ENCODE measurements around the gene DAP.

DAP gene, protein sequence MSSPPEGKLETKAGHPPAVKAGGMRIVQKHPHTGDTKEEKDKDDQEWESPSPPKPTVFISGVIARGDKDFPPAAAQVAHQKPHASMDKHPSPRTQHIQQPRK

DNA sequence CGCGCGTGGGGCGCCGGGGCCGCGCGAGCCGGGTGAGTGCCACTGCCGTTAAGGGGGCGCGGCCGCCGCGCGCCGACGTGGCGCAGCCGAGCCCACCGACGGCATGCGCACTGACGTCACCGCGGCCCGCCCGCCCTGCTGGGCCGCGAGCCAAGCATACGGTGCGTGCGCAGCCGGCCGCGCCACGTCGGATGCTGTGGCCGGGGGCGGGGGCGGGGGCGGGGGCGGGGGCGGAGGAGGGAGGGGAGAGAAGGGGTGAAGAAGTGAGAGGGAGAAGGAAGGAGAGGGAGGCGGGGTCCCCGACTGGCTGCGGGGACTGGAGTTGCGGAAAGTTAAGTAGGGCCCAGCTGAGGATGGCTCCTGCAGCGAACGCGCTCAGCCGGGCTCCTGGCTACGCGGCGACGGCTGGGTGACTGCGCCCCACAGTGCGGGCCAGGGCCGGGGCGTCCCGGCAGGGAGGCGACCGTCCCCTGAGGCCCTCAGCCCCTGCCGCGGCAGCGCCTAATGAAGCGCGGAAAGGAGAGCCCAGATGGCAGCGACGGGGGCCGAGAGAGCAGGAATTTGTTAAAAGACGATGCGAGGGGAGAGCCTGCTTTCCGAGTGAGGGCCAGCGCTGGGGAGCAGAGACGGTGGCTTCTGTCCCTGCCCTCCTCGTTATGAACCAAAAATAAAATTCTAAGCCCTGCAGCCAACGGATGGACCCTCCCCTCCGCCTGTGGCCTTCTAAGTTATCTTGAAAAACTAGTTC lies at the start of gene DAP:
Gene DAP, minus strand, starts transcription at position 50 of the 748 bp plus-strand sequence. CDS start 166 bp downstream, outside the sequence.
- peak within 1 kb of the TSS; percentile 74 to 94 for H3K4me3 ChIP-seq (ENCODE audit: low read length in 2 of 2)
- peak within 1 kb of the TSS; percentile 86 to 90 for H3K9ac ChIP-seq (ENCODE audit: low read depth in 1 of 2, low read length in 2 of 2)
- peak within 1 kb of the TSS; percentile 92 to 94 for H3K27ac ChIP-seq (ENCODE audit: low read depth in 2 of 2, low read length in 2 of 2)
- H3K9me3 ChIP-seq (ENCODE audit: control insufficient read depth in 2 of 2, low read length in 2 of 2): no peaks in the 10 kb centered on the region
- no peaks in the 10 kb centered on the region for H3K27me3 ChIP-seq (ENCODE audit: control insufficient read depth in 2 of 2, insufficient read depth in 2 of 2, low read length in 2 of 2)
- H3K4me1 ChIP-seq (ENCODE audit: control insufficient read depth in 2 of 2, insufficient read depth in 2 of 2, low read length in 2 of 2): peaks cover 19 to 23% of the 10 kb centered on the region in 2 donors
- peaks cover 0 to 3% of the 10 kb centered on the region in 2 donors for H3K36me3 ChIP-seq (ENCODE audit: control insufficient read depth in 2 of 2, insufficient read depth in 2 of 2, low read length in 2 of 2)

DNA sequence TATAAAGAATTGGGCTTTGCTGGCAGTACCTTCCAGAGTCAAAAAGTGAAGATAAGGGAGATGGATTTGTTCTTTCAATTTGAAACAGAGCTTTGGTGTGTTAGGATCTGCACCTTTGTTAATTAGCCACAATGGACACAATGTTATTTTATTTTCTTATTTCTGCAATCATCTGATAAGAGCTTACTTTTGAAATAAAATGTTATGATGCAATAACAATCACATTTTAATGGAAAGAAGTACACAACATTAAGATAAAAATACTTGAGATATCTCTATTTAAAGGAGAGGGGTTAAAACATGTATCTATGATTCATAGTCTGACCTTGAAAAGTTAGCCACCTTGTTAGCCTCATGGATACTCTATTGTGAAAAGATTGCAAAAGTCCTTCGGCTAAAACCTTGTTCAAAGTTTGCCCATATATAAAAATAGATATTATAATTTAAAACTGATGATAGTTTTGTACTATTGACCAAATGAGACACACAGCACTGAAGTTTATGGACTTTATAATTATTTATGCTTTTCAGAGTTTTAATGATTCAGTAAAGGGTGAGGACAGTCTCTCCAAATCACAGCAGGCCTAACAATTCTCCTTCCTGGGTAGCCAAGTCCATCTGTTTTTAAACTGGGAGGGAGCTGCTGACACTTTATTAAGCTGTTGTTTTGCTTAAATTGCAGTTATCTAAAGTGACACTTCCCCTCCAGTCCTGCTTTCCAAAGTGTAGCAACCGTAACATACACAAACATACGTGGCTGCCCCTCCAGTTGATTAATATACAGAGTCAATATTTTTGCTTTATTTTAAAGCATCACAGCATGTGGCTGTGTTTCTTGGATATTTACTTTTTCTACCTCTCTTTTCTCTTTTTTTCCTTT lies 47.6 kb upstream of the DAP start:
- Histone ChIP-seq H3K4me1 (ENCODE audit: control insufficient read depth in 2 of 2, insufficient read depth in 2 of 2, low read length in 2 of 2) (no peaks in the 10 kb centered on the region), H3K9ac (ENCODE audit: low read depth in 1 of 2, low read length in 2 of 2) (no peak overlapping the region), H3K9me3 (ENCODE audit: control insufficient read depth in 2 of 2, low read length in 2 of 2) (no peaks in the 10 kb centered on the region), H3K36me3 (ENCODE audit: control insufficient read depth in 2 of 2, insufficient read depth in 2 of 2, low read length in 2 of 2) (no peaks in the 10 kb centered on the region), H3K4me3 (ENCODE audit: low read length in 2 of 2) (no peak overlapping the region), H3K27me3 (ENCODE audit: control insufficient read depth in 2 of 2, insufficient read depth in 2 of 2, low read length in 2 of 2) (peaks cover 0 to 2% of the 10 kb centered on the region in 2 donors), H3K27ac (ENCODE audit: low read depth in 2 of 2, low read length in 2 of 2) (no peak overlapping the region)

DNA sequence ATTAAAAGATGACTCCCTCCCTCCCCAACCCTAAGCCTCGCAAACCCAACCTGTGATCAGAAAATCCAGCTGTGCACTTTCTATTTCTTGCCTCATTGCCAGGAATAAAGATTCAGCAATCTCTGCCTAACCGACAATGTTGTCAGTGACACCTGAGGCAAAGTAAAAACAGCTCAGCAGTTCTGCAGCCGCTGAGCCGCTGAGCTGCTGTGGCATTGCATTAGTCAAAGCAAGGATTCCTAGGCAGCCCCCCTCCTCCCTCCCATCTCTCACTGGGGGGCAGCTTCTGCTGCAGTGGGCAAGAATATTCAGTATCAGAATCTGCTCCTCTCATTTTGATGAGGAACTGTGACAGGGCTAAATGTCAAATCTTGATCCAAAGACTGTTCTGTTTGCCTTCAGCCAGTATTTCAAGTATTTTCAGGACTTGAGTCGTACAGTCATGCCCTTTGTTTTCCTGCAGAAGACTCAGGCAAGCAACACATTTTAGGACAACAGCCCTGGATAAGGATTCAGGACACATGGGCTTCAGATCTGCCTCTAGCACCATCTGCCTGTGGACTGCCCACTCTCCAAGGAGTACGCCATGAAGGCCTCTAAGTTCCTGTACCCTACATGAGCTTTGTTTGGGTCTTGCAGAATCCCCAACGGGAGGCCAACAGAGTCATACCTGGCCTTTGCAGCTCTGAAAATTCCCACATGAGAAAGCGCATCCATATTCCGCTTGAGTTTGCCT lies 41.1 kb upstream of the DAP start:
- H3K27me3 ChIP-seq (ENCODE audit: control insufficient read depth in 2 of 2, insufficient read depth in 2 of 2, low read length in 2 of 2): no peaks in the 10 kb centered on the region

DNA sequence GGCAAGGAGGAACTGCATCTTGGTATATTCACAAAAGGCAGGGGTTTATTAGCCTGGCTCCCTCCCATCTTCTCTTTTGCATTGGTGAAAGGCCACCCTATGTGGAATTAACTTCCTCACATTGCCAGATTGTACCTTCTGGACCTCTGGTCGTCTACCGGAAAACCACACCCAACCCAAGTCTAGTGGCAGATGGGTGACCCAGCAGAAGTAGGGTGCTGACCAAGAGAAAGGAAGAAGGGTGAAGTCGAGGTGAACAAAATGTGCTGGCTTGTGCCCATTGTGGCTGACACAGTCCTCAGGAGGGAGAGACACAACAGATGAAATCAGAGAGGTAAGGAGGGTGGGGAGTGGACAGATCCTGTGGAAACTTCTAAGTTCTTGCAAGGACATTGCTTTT lies 39.8 kb upstream of the DAP start:
- H3K4me3 ChIP-seq (ENCODE audit: low read length in 2 of 2): no peak overlapping the region
- no peaks in the 10 kb centered on the region for H3K9me3 ChIP-seq (ENCODE audit: control insufficient read depth in 2 of 2, low read length in 2 of 2)
- no peaks in the 10 kb centered on the region for H3K27me3 ChIP-seq (ENCODE audit: control insufficient read depth in 2 of 2, insufficient read depth in 2 of 2, low read length in 2 of 2)
- no peaks in the 10 kb centered on the region for H3K36me3 ChIP-seq (ENCODE audit: control insufficient read depth in 2 of 2, insufficient read depth in 2 of 2, low read length in 2 of 2)
- no peaks in the 10 kb centered on the region for H3K4me1 ChIP-seq (ENCODE audit: control insufficient read depth in 2 of 2, insufficient read depth in 2 of 2, low read length in 2 of 2)
- H3K9ac ChIP-seq (ENCODE audit: low read depth in 1 of 2, low read length in 2 of 2): no peak overlapping the region
- H3K27ac ChIP-seq (ENCODE audit: low read depth in 2 of 2, low read length in 2 of 2): no peak overlapping the region

More for the DNA sequence above, 41.1 kb upstream of the DAP start:
- Histone ChIP-seq H3K36me3 (ENCODE audit: control insufficient read depth in 2 of 2, insufficient read depth in 2 of 2, low read length in 2 of 2) (no peaks in the 10 kb centered on the region), H3K4me1 (ENCODE audit: control insufficient read depth in 2 of 2, insufficient read depth in 2 of 2, low read length in 2 of 2) (no peaks in the 10 kb centered on the region), H3K27ac (ENCODE audit: low read depth in 2 of 2, low read length in 2 of 2) (no peak overlapping the region), H3K4me3 (ENCODE audit: low read length in 2 of 2) (no peak overlapping the region), H3K9me3 (ENCODE audit: control insufficient read depth in 2 of 2, low read length in 2 of 2) (no peaks in the 10 kb centered on the region), H3K9ac (ENCODE audit: low read depth in 1 of 2, low read length in 2 of 2) (no peak overlapping the region)

DNA sequence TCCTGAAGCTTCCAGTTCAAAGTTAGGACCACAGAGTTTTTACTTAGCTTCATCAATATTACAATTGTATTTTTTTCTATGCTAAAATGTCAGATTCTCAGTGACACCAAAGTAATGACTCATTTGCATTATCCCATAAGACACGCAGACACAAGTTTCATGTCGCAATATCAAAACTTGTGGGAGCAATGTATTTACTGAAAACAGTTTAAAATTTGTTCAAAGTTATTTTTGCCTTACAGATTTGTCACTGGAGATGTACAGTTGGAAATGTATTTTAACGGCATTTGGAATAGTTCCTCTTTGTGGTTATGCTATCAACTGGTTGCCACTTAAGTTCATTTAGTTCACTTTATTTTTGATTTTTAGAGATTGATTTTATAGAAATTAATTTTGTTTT lies 36.2 kb upstream of the DAP start:
- Histone ChIP-seq H3K27me3 (ENCODE audit: control insufficient read depth in 2 of 2, insufficient read depth in 2 of 2, low read length in 2 of 2) (no peaks in the 10 kb centered on the region), H3K9me3 (ENCODE audit: control insufficient read depth in 2 of 2, low read length in 2 of 2) (no peaks in the 10 kb centered on the region), H3K36me3 (ENCODE audit: control insufficient read depth in 2 of 2, insufficient read depth in 2 of 2, low read length in 2 of 2) (no peaks in the 10 kb centered on the region), H3K9ac (ENCODE audit: low read depth in 1 of 2, low read length in 2 of 2) (no peak overlapping the region), H3K4me3 (ENCODE audit: low read length in 2 of 2) (no peak overlapping the region), H3K4me1 (ENCODE audit: control insufficient read depth in 2 of 2, insufficient read depth in 2 of 2, low read length in 2 of 2) (no peaks in the 10 kb centered on the region), H3K27ac (ENCODE audit: low read depth in 2 of 2, low read length in 2 of 2) (no peak overlapping the region)

DNA sequence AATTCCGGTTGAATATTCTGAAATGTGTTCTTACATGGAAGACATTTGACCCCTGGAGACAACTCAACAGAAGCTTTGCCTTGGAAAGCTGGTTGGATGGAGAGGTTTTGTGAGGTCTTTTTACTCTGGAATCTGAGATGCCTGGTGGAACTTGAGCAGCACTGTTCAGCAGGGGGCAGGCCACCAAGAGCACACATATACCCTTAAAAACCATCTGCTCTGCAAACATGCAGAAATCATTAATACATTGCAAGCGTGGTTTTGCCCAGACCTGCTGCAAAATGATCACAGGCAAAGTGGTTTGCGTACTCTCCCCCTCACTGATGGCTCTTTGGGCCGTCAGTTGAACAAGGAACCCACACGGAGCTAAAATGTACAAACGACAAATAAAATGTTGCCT lies 32.8 kb upstream of the DAP start:
- H3K27me3 ChIP-seq (ENCODE audit: control insufficient read depth in 2 of 2, insufficient read depth in 2 of 2, low read length in 2 of 2): no peaks in the 10 kb centered on the region

DNA sequence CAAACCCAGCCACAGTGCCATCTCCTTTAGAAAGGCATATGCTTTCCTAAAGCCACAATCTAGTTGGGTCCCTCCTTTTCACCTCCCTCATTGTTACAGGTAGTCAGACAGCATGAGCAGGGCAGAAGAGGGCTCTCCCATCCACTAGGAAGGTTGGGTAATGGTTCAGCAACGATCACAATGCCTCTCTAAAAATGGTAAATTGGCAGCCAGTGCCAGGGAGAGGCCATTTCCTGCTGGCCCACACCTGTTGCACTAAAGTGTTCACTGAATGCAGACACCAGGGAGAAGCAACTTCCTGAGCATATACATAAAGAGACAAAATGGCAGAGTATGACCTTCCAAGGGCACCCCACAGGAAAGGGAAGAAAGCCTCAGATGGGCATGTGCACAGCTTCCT lies 31.3 kb upstream of the DAP start:
- H3K36me3 ChIP-seq (ENCODE audit: control insufficient read depth in 2 of 2, insufficient read depth in 2 of 2, low read length in 2 of 2): no peaks in the 10 kb centered on the region
- H3K4me1 ChIP-seq (ENCODE audit: control insufficient read depth in 2 of 2, insufficient read depth in 2 of 2, low read length in 2 of 2): no peaks in the 10 kb centered on the region
- H3K27ac ChIP-seq (ENCODE audit: low read depth in 2 of 2, low read length in 2 of 2): no peak overlapping the region
- no peaks in the 10 kb centered on the region for H3K9me3 ChIP-seq (ENCODE audit: control insufficient read depth in 2 of 2, low read length in 2 of 2)
- no peak overlapping the region for H3K9ac ChIP-seq (ENCODE audit: low read depth in 1 of 2, low read length in 2 of 2)
- no peak overlapping the region for H3K4me3 ChIP-seq (ENCODE audit: low read length in 2 of 2)
- H3K27me3 ChIP-seq (ENCODE audit: control insufficient read depth in 2 of 2, insufficient read depth in 2 of 2, low read length in 2 of 2): no peaks in the 10 kb centered on the region

More for the DNA sequence above, 32.8 kb upstream of the DAP start:
- Histone ChIP-seq H3K4me3 (ENCODE audit: low read length in 2 of 2) (no peak overlapping the region), H3K9me3 (ENCODE audit: control insufficient read depth in 2 of 2, low read length in 2 of 2) (no peaks in the 10 kb centered on the region), H3K4me1 (ENCODE audit: control insufficient read depth in 2 of 2, insufficient read depth in 2 of 2, low read length in 2 of 2) (no peaks in the 10 kb centered on the region), H3K36me3 (ENCODE audit: control insufficient read depth in 2 of 2, insufficient read depth in 2 of 2, low read length in 2 of 2) (no peaks in the 10 kb centered on the region), H3K9ac (ENCODE audit: low read depth in 1 of 2, low read length in 2 of 2) (no peak overlapping the region), H3K27ac (ENCODE audit: low read depth in 2 of 2, low read length in 2 of 2) (no peak overlapping the region)

DNA sequence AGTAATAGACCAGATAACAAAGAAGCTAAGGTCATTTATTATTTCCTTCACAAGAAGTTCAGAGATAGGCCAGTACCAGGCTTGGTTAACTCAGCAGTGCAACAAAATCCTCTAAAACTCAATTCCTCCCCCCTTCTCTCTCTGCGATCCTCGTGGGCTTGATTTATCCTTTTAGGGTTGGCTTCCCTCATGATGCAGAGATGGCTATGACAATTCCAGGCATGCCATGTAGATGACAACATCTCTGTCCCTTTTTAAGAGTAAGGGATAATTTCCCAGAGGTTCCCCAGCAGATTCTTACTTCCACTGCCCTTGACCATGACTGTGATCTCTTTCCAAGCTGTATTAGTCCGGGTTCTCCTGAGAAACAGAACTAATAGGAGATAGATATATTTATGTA lies 28.7 kb upstream of the DAP start:
- Histone ChIP-seq H3K27ac (ENCODE audit: low read depth in 2 of 2, low read length in 2 of 2) (no peak overlapping the region), H3K4me3 (ENCODE audit: low read length in 2 of 2) (no peak overlapping the region)

DNA sequence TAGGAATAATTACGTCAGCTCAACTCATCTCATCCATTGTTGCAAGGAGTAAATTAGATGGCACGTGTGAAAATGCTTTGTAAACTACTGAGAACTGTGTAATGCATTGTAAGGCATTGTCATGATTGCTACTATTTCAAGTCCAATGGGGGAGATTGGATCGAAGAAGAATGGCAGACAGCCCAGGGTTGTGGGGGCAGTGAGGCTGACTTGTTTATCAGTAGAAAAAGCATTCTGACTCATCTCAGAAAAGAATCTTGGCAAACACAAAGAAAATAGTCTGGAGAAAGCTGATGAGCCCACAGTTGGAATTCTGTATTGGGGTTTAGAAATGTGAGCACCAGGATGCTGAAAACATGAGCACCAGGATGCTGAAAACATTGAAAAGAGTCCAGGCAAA lies 28.0 kb upstream of the DAP start:
- Histone ChIP-seq H3K27me3 (ENCODE audit: control insufficient read depth in 2 of 2, insufficient read depth in 2 of 2, low read length in 2 of 2) (no peaks in the 10 kb centered on the region), H3K27ac (ENCODE audit: low read depth in 2 of 2, low read length in 2 of 2) (peak overlapping the region in 1 of 2 donors; percentile 27), H3K4me1 (ENCODE audit: control insufficient read depth in 2 of 2, insufficient read depth in 2 of 2, low read length in 2 of 2) (no peaks in the 10 kb centered on the region), H3K9ac (ENCODE audit: low read depth in 1 of 2, low read length in 2 of 2) (no peak overlapping the region), H3K4me3 (ENCODE audit: low read length in 2 of 2) (no peak overlapping the region), H3K9me3 (ENCODE audit: control insufficient read depth in 2 of 2, low read length in 2 of 2) (no peaks in the 10 kb centered on the region), H3K36me3 (ENCODE audit: control insufficient read depth in 2 of 2, insufficient read depth in 2 of 2, low read length in 2 of 2) (no peaks in the 10 kb centered on the region)

More for the DNA sequence above, 28.7 kb upstream of the DAP start:
- Histone ChIP-seq H3K9me3 (ENCODE audit: control insufficient read depth in 2 of 2, low read length in 2 of 2) (no peaks in the 10 kb centered on the region), H3K9ac (ENCODE audit: low read depth in 1 of 2, low read length in 2 of 2) (no peak overlapping the region), H3K27me3 (ENCODE audit: control insufficient read depth in 2 of 2, insufficient read depth in 2 of 2, low read length in 2 of 2) (no peaks in the 10 kb centered on the region), H3K4me1 (ENCODE audit: control insufficient read depth in 2 of 2, insufficient read depth in 2 of 2, low read length in 2 of 2) (no peaks in the 10 kb centered on the region), H3K36me3 (ENCODE audit: control insufficient read depth in 2 of 2, insufficient read depth in 2 of 2, low read length in 2 of 2) (no peaks in the 10 kb centered on the region)
